Measurements from ENCODE around the gene ZNF438. TPM values are rescaled to one million over a fixed set of nuclear protein-coding genes. Genes with fewer than 3 reads are reported as not detected.

Gene ZNF438
- total RNA-seq, 2 donors from 2014 or later = 2.6 to 3.0 TPM

DNA sequence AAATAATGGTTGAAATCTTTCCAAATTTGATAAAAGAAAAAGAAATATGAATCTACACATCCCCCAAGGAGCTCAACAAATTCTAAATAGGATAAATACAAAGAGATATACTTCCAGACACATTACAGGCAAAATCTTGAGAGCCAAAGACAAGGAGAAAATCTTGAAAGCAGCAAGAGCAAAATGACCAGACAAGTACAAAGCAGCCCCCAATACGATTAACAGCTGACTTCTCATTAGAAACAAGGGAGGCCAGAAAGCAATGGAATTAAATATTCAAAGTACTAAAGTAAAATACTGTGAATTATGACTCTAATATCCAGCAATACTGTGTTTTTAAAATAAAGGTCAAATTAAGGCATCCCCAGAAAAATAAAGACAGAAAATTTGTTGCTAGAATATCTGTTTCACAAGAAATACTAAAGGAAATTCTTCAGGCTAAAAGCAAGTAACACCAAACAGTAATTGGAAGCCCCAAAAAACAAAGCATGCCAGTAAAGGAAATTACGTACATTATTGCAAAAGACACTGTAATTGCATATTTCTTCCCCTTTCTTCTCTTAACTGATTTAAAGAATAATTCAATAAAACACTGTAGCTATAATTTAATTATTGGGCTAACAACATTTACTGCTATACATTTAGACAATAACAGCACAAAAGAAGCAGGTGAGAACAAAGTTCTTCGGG is 36.4 kb downstream of the ZNF438 start:
- no peak overlapping the region for H3K9ac ChIP-seq (ENCODE audit: extremely low read depth, low read length, poor library complexity, severe bottlenecking)
- H3K27me3 ChIP-seq (ENCODE audit: control insufficient read depth, insufficient read depth, low read length, poor library complexity, severe bottlenecking) = no peaks in the 10 kb centered on the region
- TF ChIP-seq CTCF (conservative IDR thresholded peaks at IDR 0.05) = no peak
- H3K27me3 Mint-ChIP-seq (ENCODE audit: insufficient read depth) = no peaks in the 10 kb centered on the region
- H3K9me3 Mint-ChIP-seq = peaks cover 31% of the 10 kb centered on the region
- H3K27ac Mint-ChIP-seq = no peak overlapping the region
- H3K4me3 ChIP-seq (ENCODE audit: low read length) = peak overlapping the region; percentile 10
- WGBS, 2 experiments (ENCODE audit: insufficient coverage in 1 of 2, insufficient read length in 1 of 2) = 95% methylated on average over 3 of the region's 3 CpGs; no CpG with 5 or more reads in 1 of the 2 experiments
- H3K9me3 ChIP-seq (ENCODE audit: control insufficient read depth, low read length) = peaks cover 40% of the 10 kb centered on the region
- DNase-seq = no peak
- no peaks in the 10 kb centered on the region for H3K36me3 ChIP-seq (ENCODE audit: control insufficient read depth, insufficient read depth, low read length)
- H3K27ac ChIP-seq (ENCODE audit: low read depth, low read length) = no peak overlapping the region
- peaks cover 3% of the 10 kb centered on the region for H3K4me1 Mint-ChIP-seq
- H3K36me3 Mint-ChIP-seq (ENCODE audit: low read depth) = peaks cover 16% of the 10 kb centered on the region
- no peak overlapping the region for H3K4me3 Mint-ChIP-seq
- H3K4me1 ChIP-seq (ENCODE audit: control insufficient read depth, insufficient read depth, low read length) = peaks cover 5% of the 10 kb centered on the region

- Mint-ChIP-seq H3K4me1 (no peaks in the 10 kb centered on the region), H3K9me3 (peaks cover 31% of the 10 kb centered on the region), H3K27ac (no peak overlapping the region), H3K4me3 (no peak overlapping the region), H3K36me3 (ENCODE audit: low read depth) (peaks cover 16% of the 10 kb centered on the region), H3K27me3 (ENCODE audit: insufficient read depth) (no peaks in the 10 kb centered on the region)
- TF ChIP-seq CTCF (conservative IDR thresholded peaks at IDR 0.05) = no peak
- DNase-seq = no peak
- Histone ChIP-seq H3K9me3 (ENCODE audit: control insufficient read depth, low read length) (peaks cover 40% of the 10 kb centered on the region), H3K36me3 (ENCODE audit: control insufficient read depth, insufficient read depth, low read length) (no peaks in the 10 kb centered on the region), H3K27me3 (ENCODE audit: control insufficient read depth, insufficient read depth, low read length, poor library complexity, severe bottlenecking) (no peaks in the 10 kb centered on the region), H3K9ac (ENCODE audit: extremely low read depth, low read length, poor library complexity, severe bottlenecking) (no peak overlapping the region), H3K27ac (ENCODE audit: low read depth, low read length) (no peak overlapping the region), H3K4me1 (ENCODE audit: control insufficient read depth, insufficient read depth, low read length) (no peaks in the 10 kb centered on the region), H3K4me3 (ENCODE audit: low read length) (no peak overlapping the region)
- 94 to 100% methylated on average over 1 of the region's 1 CpG for WGBS, 2 experiments (ENCODE audit: insufficient coverage in 1 of 2, insufficient read length in 1 of 2)
Observed at GRCh38 chr10:30993155-30993554, 38.5 kb downstream of the ZNF438 start.

GRCh38 chr10:30992681-30993080 is 39.0 kb downstream of the ZNF438 start:
- no peak for DNase-seq
- WGBS, 2 experiments (ENCODE audit: insufficient coverage in 1 of 2, insufficient read length in 1 of 2) = 89 to 91% methylated on average over 4 of the region's 4 CpGs
- no peaks in the 10 kb centered on the region for H3K27me3 Mint-ChIP-seq (ENCODE audit: insufficient read depth)
- no peak for TF ChIP-seq CTCF (conservative IDR thresholded peaks at IDR 0.05)
- no peaks in the 10 kb centered on the region for H3K4me1 Mint-ChIP-seq
- H3K4me1 ChIP-seq (ENCODE audit: control insufficient read depth, insufficient read depth, low read length) = no peaks in the 10 kb centered on the region
- H3K27ac Mint-ChIP-seq = no peak overlapping the region
- H3K36me3 ChIP-seq (ENCODE audit: control insufficient read depth, insufficient read depth, low read length) = no peaks in the 10 kb centered on the region
- H3K4me3 ChIP-seq (ENCODE audit: low read length) = no peak overlapping the region
- no peak overlapping the region for H3K9ac ChIP-seq (ENCODE audit: extremely low read depth, low read length, poor library complexity, severe bottlenecking)
- H3K27ac ChIP-seq (ENCODE audit: low read depth, low read length) = no peak overlapping the region
- H3K9me3 Mint-ChIP-seq = peaks cover 31% of the 10 kb centered on the region
- peaks cover 16% of the 10 kb centered on the region for H3K36me3 Mint-ChIP-seq (ENCODE audit: low read depth)
- no peak overlapping the region for H3K4me3 Mint-ChIP-seq
- H3K27me3 ChIP-seq (ENCODE audit: control insufficient read depth, insufficient read depth, low read length, poor library complexity, severe bottlenecking) = no peaks in the 10 kb centered on the region
- H3K9me3 ChIP-seq (ENCODE audit: control insufficient read depth, low read length) = peaks cover 40% of the 10 kb centered on the region
